Uterus (tissue), 2 donors: ENCODE results near the gene CHST15.

ENCODE experiments used
- POLR2A ChIP-seq, 2 donors: fragments of 450-650 bp; IDR thresholded peaks; one replicate each; pipeline ENCODE4 v1.6.1; 2016; ENCODE audit warnings: antibody characterized with exemption in 2 of 2, mild to moderate bottlenecking in 1 of 2, moderate library complexity in 1 of 2
- TF ChIP-seq, protein P1 (sequence below), 4 experiments: fragments of 200-600 bp in 2 of 4; fragments of 450-650 bp in 2 of 4; sonication (generic) in 2 of 4; IDR thresholded peaks; one replicate each; pipeline ENCODE4 v1.5.1; 2016 to 2019; ENCODE audit warnings: antibody characterized with exemption in 4 of 4, mild to moderate bottlenecking in 2 of 4, moderate library complexity in 1 of 4

DNA sequence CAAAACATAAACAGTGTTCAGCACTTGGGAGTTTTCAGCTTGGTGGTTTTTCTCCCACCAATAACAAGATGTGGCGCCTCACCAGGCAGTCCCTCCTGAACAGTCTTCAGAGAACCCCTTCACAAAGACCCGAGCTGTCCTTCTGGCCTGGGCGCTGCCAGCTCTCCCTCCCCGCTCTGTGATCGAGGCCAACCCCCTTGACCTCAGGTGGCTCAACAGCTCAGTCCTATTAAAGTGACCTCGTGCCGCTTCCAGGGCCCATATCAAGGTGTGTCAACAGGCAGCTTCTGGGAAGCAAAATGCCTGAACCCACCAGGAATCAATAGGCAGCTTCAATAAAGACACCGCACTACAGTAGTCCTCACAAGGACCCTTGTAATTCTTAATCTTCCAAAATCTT, 63.3 kb downstream of the CHST15 start:
- no peak for TF ChIP-seq POLR2A (IDR thresholded peaks at IDR 0.05)
- TF ChIP-seq, protein P1, sequence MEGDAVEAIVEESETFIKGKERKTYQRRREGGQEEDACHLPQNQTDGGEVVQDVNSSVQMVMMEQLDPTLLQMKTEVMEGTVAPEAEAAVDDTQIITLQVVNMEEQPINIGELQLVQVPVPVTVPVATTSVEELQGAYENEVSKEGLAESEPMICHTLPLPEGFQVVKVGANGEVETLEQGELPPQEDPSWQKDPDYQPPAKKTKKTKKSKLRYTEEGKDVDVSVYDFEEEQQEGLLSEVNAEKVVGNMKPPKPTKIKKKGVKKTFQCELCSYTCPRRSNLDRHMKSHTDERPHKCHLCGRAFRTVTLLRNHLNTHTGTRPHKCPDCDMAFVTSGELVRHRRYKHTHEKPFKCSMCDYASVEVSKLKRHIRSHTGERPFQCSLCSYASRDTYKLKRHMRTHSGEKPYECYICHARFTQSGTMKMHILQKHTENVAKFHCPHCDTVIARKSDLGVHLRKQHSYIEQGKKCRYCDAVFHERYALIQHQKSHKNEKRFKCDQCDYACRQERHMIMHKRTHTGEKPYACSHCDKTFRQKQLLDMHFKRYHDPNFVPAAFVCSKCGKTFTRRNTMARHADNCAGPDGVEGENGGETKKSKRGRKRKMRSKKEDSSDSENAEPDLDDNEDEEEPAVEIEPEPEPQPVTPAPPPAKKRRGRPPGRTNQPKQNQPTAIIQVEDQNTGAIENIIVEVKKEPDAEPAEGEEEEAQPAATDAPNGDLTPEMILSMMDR (IDR thresholded peaks at IDR 0.05) = no peak
